ENCODE results near the gene SYNJ2. TPM values are rescaled to one million over a fixed set of nuclear protein-coding genes. Genes with fewer than 3 reads are reported as not detected.

The SYNJ2 gene
- total and polyA plus RNA-seq, 2 experiments from 2014 or later = 20.5 to 28.6 TPM

GRCh38 chr6:157997893-157998608 is 16.4 kb downstream of the SYNJ2 start:
- no peak for DNase-seq
- no peak for TF ChIP-seq EZH2phosphoT487 (IDR thresholded peaks at IDR 0.05; ENCODE audit: insufficient read depth, low read depth)
- no peak for TF ChIP-seq EZH2 (IDR thresholded peaks at IDR 0.05; ENCODE audit: insufficient read depth, poor library complexity, severe bottlenecking)
- H2AFZ ChIP-seq = no peak overlapping the region
- no peak overlapping the region for H3K27ac ChIP-seq
- in situ Hi-C loops (cut with MboI) = no loop called here
- peaks cover 31% of the 10 kb centered on the region for H3K4me1 ChIP-seq (ENCODE audit: insufficient read depth)
- no peaks in the 10 kb centered on the region for H3K36me3 ChIP-seq (ENCODE audit: low read depth)
- no peaks in the 10 kb centered on the region for H3K9me3 ChIP-seq (ENCODE audit: low read depth)
- H3K4me3 ChIP-seq = no peak overlapping the region
- H3K27me3 ChIP-seq (replicated peaks; ENCODE audit: insufficient read depth) = no peaks in the 10 kb centered on the region
- H3K4me2 ChIP-seq (ENCODE audit: unreplicated experiment) = no peak overlapping the region
- H4K20me1 ChIP-seq (ENCODE audit: insufficient read depth) = no peaks in the 10 kb centered on the region
- peaks cover 12% of the 10 kb centered on the region for H3F3A ChIP-seq (ENCODE audit: insufficient read depth)
- H3K79me2 ChIP-seq (ENCODE audit: insufficient read depth) = peaks cover 99% of the 10 kb centered on the region
- 85 to 86% methylated on average over 6 of the region's 6 CpGs for WGBS, 2 experiments (ENCODE audit: low coverage in 1 of 2, low lambda C conversion rate in 2 of 2, missing lambda C conversion rate in 2 of 2)
- no peaks in the 10 kb centered on the region for H3K9me2 ChIP-seq (ENCODE audit: insufficient read depth)
- no peak overlapping the region for H3K9ac ChIP-seq

- Histone ChIP-seq H2AFZ (no peak overlapping the region), H3K79me2 (ENCODE audit: insufficient read depth) (peaks cover 93% of the 10 kb centered on the region), H3K9ac (no peak overlapping the region), H4K20me1 (ENCODE audit: insufficient read depth) (no peaks in the 10 kb centered on the region), H3K4me3 (no peak overlapping the region), H3K4me1 (ENCODE audit: insufficient read depth) (peaks cover 32% of the 10 kb centered on the region), H3K4me2 (ENCODE audit: unreplicated experiment) (no peak overlapping the region), H3F3A (ENCODE audit: insufficient read depth) (peaks cover 18% of the 10 kb centered on the region), H3K27me3 (replicated peaks; ENCODE audit: insufficient read depth) (no peaks in the 10 kb centered on the region), H3K9me2 (ENCODE audit: insufficient read depth) (no peaks in the 10 kb centered on the region), H3K36me3 (ENCODE audit: low read depth) (no peaks in the 10 kb centered on the region), H3K27ac (no peak overlapping the region), H3K9me3 (ENCODE audit: low read depth) (no peaks in the 10 kb centered on the region)
- no peak for DNase-seq
- no peak for TF ChIP-seq EZH2 (IDR thresholded peaks at IDR 0.05; ENCODE audit: insufficient read depth, poor library complexity, severe bottlenecking)
- TF ChIP-seq EZH2phosphoT487 (IDR thresholded peaks at IDR 0.05; ENCODE audit: insufficient read depth, low read depth) = no peak
- in situ Hi-C loops (cut with MboI) = no loop called here
- 97 to 98% methylated on average over 7 of the region's 7 CpGs for WGBS, 2 experiments (ENCODE audit: low coverage in 1 of 2, low lambda C conversion rate in 2 of 2, missing lambda C conversion rate in 2 of 2)
Observed at GRCh38 chr6:157998707-157999167, 17.1 kb downstream of the SYNJ2 start.

- Histone ChIP-seq H4K20me1 (ENCODE audit: insufficient read depth) (no peaks in the 10 kb centered on the region), H3K27me3 (replicated peaks; ENCODE audit: insufficient read depth) (no peaks in the 10 kb centered on the region), H3K9ac (no peak overlapping the region), H3K36me3 (ENCODE audit: low read depth) (no peaks in the 10 kb centered on the region), H3K4me3 (no peak overlapping the region), H3K4me2 (ENCODE audit: unreplicated experiment) (no peak overlapping the region), H3K9me2 (ENCODE audit: insufficient read depth) (no peaks in the 10 kb centered on the region), H3K9me3 (ENCODE audit: low read depth) (no peaks in the 10 kb centered on the region), H3F3A (ENCODE audit: insufficient read depth) (peaks cover 24% of the 10 kb centered on the region), H3K79me2 (ENCODE audit: insufficient read depth) (peaks cover 93% of the 10 kb centered on the region), H3K27ac (no peak overlapping the region), H3K4me1 (ENCODE audit: insufficient read depth) (peaks cover 33% of the 10 kb centered on the region), H2AFZ (no peak overlapping the region)
- DNase-seq = no peak
- WGBS, 2 experiments (ENCODE audit: low coverage in 1 of 2, low lambda C conversion rate in 2 of 2, missing lambda C conversion rate in 2 of 2) = 89 to 91% methylated on average over 12 of the region's 12 CpGs
- in situ Hi-C loops (cut with MboI) = no loop called here
- TF ChIP-seq EZH2 (IDR thresholded peaks at IDR 0.05; ENCODE audit: insufficient read depth, poor library complexity, severe bottlenecking) (no peak), EZH2phosphoT487 (IDR thresholded peaks at IDR 0.05; ENCODE audit: insufficient read depth, low read depth) (no peak)
Observed at GRCh38 chr6:157999168-158000051, 17.7 kb downstream of the SYNJ2 start.

- no peak overlapping the region for H3K4me3 ChIP-seq
- H3K27ac ChIP-seq = no peak overlapping the region
- H3K9me2 ChIP-seq (ENCODE audit: insufficient read depth) = no peaks in the 10 kb centered on the region
- H2AFZ ChIP-seq = no peak overlapping the region
- in situ Hi-C loops (cut with MboI) = no loop called here
- H3K4me2 ChIP-seq (ENCODE audit: unreplicated experiment) = no peak overlapping the region
- no peaks in the 10 kb centered on the region for H3K36me3 ChIP-seq (ENCODE audit: low read depth)
- TF ChIP-seq EZH2 (IDR thresholded peaks at IDR 0.05; ENCODE audit: insufficient read depth, poor library complexity, severe bottlenecking) = no peak
- TF ChIP-seq EZH2phosphoT487 (IDR thresholded peaks at IDR 0.05; ENCODE audit: insufficient read depth, low read depth) = no peak
- whole genome bisulfite sequencing, 2 experiments (ENCODE audit: low coverage in 1 of 2, low lambda C conversion rate in 2 of 2, missing lambda C conversion rate in 2 of 2) = 80% methylated on average over 15 to 17 of the region's 17 CpGs
- peaks cover 93% of the 10 kb centered on the region for H3K79me2 ChIP-seq (ENCODE audit: insufficient read depth)
- peaks cover 28% of the 10 kb centered on the region for H3K4me1 ChIP-seq (ENCODE audit: insufficient read depth)
- peaks cover 29% of the 10 kb centered on the region for H3F3A ChIP-seq (ENCODE audit: insufficient read depth)
- no peak overlapping the region for H3K9ac ChIP-seq
- H3K9me3 ChIP-seq (ENCODE audit: low read depth) = no peaks in the 10 kb centered on the region
- DNase-seq = no peak
- no peaks in the 10 kb centered on the region for H3K27me3 ChIP-seq (replicated peaks; ENCODE audit: insufficient read depth)
- H4K20me1 ChIP-seq (ENCODE audit: insufficient read depth) = no peaks in the 10 kb centered on the region
Observed at GRCh38 chr6:158000530-158001307, 19.1 kb downstream of the SYNJ2 start.
